ENCODE data around the gene MECR. TPM values are rescaled to one million over a fixed set of nuclear protein-coding genes. Genes with fewer than 3 reads are reported as not detected.

Gene MECR
- total RNA-seq, 1 donor from 2014 or later = 18.7 TPM

- no peak for DNase-seq (ENCODE audit: low read depth in 2 of 2)
These were observed 28.7 kb downstream of the MECR start for GRCh38 chr1:29202053-29202452.

GRCh38 chr1:29201595-29202051 is 29.1 kb downstream of the MECR start:
- no peak for DNase-seq (ENCODE audit: low read depth in 2 of 2)

GRCh38 chr1:29200906-29201594 is 29.7 kb downstream of the MECR start:
- no peak for DNase-seq (ENCODE audit: low read depth in 2 of 2)

DNA sequence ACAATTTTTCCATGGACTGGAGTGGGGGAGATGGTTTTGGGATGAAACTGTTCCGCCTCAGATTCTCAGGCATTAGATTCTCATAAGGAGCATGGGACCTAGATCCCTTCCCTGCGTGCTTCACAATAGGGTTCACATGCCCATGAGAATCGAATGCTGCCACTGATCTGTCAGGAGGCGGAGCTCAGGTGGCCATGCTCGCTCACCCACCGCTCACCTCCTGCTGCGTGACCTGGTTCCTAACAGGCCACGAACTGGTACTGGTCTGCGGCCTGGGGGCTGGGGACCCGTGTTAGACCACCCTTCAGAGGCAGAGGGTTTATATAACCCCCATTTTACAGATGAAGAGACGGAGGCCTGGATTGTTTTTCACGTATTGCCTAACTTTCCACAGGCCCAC is 32.7 kb downstream of the MECR start:
- no peak for DNase-seq (ENCODE audit: low read depth in 2 of 2)

DNA sequence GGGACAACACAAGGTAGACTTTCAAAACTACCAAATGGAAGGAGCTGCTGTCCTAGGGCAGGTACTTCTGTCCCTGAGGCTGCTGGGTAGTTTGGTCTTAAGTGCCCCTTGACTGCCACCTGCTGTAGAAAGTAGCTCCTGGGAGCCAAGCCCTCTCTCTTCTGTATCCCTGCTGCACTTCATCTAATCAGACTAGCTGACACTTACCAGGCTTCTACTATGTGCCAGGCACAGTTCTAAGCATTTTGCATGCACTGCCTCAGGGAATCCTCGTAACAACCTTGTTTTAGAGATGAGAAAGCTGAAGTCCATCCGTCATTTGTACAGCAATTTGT is 33.2 kb downstream of the MECR start:
- peak; percentile 9 to 59 for DNase-seq (ENCODE audit: low read depth in 2 of 2)

DNA sequence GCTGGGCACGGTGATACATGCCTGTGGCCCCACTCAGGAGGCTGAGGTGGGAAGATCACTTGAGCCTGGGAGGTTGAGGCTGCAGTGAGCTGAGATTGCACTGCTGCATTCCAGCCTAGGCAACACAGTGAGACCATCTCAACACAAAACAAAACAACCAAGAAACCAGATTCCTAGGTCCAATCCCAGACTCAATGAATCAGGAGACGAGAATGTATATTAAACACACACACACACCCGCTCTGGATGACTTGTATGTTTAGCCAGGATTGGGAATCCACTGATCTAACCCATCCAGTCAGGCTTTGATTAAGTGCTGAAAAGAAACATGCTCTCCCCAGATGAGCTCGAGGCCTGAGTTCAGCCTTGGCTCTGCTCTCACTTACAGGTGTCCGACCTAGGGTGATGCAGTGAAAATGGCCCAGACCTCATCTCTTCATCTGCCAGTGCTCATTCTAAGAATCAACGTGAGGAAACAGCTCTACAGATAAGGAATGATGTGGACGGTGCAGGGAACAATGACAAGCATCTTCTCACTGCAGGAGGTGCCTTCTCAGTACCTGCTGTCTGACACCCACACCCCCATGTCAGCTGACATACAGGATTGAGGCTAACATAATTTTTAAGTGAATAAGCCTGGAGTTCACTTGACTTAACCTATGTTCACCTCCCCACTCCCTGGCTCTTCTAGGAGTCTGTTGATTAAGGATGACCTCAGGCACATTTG is 33.7 kb downstream of the MECR start:
- no peak for DNase-seq (ENCODE audit: low read depth in 2 of 2)

GRCh38 chr1:29195881-29196291 is 34.8 kb downstream of the MECR start:
- no peak for DNase-seq (ENCODE audit: low read depth in 2 of 2)

DNA sequence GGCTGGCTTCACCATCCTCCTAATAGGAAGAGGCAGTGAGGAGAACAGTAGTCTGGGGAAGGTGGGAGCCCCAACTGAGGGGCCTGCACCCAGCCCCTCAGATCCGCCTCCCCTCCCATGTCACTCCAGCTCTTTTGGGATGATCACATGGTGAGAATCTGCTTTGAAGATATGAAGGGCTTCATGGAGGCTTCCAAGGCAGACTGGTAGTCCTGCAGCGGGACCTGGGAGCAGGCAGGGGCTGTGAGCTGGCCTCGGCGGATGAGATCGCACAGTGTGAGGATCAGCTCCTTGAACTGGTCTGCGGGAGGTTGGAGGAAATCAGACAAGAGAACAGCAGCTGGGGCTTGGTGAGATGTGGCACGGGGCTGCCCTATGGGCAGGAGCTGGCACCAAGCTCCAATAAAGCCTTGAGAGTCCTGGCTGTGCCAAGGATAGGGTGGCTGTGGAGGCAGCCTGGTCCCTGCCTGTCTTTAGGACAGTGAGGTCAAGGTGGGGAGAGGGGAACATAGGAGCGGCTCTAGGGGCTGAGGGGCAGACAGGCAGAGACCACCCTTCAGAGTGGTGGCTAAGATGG is 36.8 kb downstream of the MECR start:
- no peak for DNase-seq (ENCODE audit: low read depth in 2 of 2)

DNA sequence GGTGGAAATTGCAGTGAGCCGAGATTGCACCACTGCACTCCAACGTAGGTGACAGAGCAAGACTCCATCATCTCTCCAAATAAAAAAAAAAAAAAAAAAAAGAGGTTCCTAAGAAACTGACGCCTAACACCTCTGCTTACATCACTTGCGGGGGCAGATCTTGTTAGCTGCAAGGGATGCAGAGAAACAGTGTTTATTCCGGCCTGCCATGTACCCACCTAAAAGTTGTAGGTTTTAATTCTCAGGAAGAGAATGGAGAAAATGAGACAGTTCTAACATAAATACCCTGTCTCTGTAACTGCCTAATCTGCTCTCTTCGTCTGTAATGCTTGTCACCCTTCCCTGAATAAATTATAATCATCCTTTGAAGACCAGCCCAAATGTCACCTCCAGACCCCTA is 40.0 kb downstream of the MECR start:
- no peak for DNase-seq (ENCODE audit: low read depth in 2 of 2)

DNA sequence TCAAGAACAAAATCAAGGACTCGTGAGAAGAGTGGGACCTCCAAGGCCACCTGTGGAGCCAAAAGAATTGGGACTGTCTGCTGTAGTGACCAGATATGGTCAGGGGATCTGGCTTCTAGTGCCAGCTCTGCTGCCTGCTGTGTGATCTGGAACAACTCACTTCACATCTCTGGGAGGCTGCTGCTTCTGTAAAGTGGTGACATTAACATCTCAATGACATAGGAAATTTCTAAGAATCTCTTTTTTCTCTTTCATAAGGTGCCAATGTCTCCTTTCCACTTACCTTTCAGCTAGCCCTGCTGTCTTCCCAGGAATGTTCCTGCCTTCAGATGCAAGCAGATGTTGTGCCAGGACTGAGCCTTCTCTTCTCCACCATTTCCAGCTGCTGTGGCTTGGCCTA is 44.0 kb downstream of the MECR start:
- DNase-seq (ENCODE audit: low read depth in 2 of 2) = no peak

DNA sequence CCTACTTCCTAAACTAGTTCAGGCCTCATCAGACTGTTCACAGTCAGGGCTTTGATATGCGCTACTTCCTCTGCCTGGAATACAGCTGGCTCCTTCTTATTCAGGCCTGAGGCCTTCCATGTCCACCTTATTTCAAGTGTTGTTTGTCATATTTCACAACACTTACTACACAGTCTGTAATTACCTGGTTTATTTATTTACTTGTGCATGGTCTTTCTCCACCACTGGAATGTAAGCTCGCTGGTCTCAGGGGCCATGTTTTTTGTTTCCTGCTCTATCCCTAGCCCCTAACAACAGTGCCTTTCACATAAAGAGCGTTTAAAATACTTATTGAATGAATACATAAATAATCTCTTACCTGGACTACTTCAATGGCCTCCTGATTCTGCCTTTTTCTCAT is 44.5 kb downstream of the MECR start:
- DNase-seq (ENCODE audit: low read depth in 2 of 2) = no peak

DNA sequence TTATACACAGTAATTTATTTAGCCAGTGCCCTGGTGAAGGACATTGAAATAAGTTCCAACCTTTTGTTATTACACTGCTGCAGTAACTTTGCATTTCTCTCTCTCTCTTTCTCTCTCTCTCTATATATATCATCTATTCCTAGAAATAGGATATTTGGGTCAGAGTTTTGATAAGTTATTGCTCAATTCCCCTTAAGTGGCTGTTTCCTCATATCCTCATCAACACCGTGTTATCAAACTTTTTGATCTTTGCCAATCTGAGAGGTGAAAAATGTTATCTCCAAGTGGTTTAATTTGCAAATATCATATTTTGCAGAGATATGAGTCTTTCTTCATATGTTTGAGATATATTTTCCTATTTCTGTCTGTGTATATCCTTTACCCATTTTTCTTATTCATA is 47.4 kb downstream of the MECR start:
- DNase-seq (ENCODE audit: low read depth in 2 of 2) = no peak

DNA sequence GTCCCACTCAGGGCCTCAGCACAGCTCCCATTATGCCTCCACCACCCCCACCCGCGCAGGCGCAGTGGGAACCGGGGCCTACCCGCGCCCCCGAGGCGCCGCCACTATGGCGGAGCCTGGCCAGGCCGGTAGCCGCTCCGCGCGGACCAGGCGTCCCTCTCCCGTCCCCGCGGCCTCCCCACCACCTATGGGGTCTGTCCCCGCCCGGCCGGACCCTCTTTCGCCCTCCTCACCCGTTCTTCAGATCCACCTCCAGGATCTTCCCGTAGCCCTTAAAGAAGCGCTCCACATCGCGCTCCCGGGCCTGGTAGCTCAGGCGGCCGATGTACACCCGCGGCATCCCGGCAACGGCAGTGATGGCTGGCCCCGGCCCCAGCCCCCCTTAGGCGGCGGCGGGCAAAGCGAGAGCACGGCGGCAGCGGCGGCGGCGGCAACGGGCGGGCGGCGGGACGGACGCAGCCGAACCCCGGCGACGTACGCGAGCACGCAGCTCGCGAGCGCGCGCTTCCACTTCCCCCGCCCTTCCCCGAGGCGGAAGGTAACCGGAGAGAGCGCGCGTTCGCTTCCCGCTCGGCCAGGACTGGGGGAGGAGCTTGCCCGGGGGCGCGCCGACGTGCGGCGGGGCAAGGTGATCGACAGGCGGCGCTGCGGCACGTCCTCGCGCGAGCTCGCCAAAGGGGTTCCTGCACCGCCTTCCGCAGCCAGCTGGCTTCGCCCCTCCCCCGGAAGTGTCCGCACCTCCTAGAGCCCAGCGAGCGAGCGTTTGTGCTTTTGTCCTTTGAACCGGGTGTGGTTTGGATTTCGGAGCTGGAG is 49.1 kb downstream of the MECR start, which contains the start of gene SRSF4:
Gene SRSF4, minus strand, starts transcription at position 488 of the 813 bp plus-strand sequence. Its CDS starts 148 bp downstream, at position 340.
- peak; percentile 93 to 98 for DNase-seq (ENCODE audit: low read depth in 2 of 2)

- DNase-seq (ENCODE audit: low read depth in 2 of 2) = peak in 1 of 2 donors; percentile 5
These were observed 50.0 kb downstream of the MECR start for GRCh38 chr1:29180497-29181412.

DNA sequence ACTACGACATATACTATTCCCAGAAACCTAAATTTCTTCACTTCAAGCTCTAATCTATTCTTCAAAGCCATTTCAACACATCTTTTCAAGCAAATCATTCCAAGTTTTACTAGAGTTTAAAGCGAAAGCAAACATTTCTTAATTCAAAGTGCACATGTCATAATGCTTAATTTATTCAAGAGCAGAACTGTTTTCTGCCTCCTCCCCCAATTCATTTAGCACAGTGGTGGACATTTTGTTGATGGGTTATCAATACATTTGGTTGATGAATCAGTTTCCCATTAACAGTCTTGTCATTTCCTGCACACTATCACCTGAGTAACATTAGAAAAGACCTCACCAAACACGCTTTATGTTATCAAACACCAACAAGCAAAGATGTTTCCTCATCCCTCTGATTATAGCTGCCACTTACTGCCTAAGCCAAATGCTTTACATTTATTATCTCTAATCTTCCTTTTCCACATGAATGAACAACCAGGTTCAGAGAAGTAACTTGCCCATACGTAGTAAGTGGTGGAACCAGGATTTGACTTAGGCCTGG is 51.0 kb downstream of the MECR start:
- peak in 1 of 2 donors; percentile 40 for DNase-seq (ENCODE audit: low read depth in 2 of 2)

- no peak for DNase-seq (ENCODE audit: low read depth in 2 of 2)
These were observed 53.6 kb downstream of the MECR start for GRCh38 chr1:29177022-29177705.

DNA sequence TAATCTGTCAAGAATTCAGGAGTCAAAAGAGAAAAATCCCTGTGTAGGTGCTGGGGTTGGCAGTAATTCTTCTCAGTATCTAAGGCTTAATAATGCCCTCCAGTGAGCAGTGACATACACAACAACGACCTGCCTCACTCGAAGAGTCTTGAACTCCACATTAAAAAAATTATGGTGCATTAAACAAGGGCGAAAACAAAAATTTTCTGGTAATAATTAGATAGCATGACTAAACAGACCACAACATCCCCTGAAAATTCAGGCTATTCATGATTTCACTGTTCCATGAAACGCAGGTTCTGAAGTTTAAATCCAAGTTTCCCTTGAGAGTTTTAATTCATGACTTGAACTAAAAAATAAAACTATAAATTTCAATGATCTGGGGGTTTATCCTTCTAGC is 54.2 kb downstream of the MECR start:
- DNase-seq (ENCODE audit: low read depth in 2 of 2) = no peak

GRCh38 chr1:29172415-29172939 is 58.3 kb downstream of the MECR start:
- DNase-seq (ENCODE audit: low read depth in 2 of 2) = no peak

- no peak for DNase-seq (ENCODE audit: low read depth in 2 of 2)
These were observed 59.2 kb downstream of the MECR start for GRCh38 chr1:29171521-29171920.

DNA sequence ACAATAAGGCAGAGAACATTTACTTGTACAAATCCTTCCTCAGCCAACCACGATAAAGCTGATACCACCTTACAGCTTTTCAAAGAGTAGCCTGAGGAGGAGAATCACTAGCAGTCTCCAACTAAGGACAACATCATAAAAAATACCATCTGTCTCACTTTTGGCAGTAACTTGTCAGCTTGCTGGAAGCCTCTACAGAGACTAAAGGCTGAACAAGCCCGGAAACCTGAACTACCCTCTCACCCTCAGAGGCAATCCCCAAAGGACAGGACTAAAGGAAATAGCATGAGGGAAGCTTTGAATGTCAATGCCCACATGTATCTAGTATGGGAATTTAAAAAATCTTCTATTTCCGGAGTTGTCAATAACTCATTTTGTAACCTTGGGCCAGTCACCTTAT is 59.6 kb downstream of the MECR start:
- DNase-seq (ENCODE audit: low read depth in 2 of 2) = no peak

Measured in dermis microvascular lymphatic vessel endothelial cell (primary cell).